Activated CD4-positive, alpha-beta T cell treated with anti-CD3 and anti-CD28 coated beads, Interleukin-2, Interleukin-4, amounts not matched to agents 100 ng/mL and 50 ng/mL, durations not matched to agents 16 hours and 8 hours (primary cell): Measurements from ENCODE around the gene KCND2.
"Not testable (repeated sequence)": the region's sequence is repeated elsewhere in the genome, so short reads cannot be mapped to it uniquely, and the experiment has no call there.

ENCODE experiments used
- DNase-seq: peaks from one replicate; pipeline ENCODE4 v3.0.0-alpha.2; 2020; ENCODE audit warnings: low spot score

The KCND2 gene

DNA sequence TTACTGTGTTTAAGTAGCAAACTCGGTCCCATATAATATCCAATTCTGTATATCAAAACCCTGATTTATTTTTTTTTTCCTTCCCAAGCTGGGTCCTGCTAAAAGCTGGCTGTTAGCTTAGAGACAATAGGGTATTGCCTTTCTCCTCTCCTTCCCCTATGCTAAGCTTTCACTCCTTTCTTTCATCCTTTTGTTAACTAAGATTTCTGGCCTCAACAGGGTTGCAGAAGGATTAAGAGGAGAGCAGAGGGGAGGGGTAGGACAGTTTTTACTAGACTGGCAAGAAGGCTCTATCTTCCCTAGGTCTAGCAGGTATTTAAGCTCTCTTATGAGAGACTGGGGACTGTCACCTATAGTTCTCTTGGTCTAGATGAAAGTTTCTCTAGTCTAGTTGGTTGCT lies 229.2 kb downstream of the KCND2 start:
- no peak for DNase-seq

DNA sequence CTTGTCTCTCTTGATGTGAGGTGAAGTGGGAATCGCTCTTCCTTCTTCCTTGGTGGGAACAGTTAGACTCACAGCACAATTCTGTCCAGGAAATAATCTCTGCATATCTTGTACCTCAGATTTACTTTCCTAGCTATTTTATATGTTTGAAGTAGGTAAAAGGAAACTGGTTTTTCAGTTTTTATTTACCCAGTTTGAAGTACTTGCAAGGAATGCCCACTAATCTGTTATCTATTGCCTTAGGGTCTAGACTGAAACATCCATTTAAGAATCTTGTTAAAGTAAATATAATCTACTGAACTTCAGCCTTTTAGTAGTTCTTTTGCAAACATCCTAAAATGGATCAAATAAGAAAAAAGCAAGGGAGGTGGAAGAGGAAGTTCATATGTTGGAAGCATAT lies 229.8 kb downstream of the KCND2 start:
- DNase-seq = no peak

DNA sequence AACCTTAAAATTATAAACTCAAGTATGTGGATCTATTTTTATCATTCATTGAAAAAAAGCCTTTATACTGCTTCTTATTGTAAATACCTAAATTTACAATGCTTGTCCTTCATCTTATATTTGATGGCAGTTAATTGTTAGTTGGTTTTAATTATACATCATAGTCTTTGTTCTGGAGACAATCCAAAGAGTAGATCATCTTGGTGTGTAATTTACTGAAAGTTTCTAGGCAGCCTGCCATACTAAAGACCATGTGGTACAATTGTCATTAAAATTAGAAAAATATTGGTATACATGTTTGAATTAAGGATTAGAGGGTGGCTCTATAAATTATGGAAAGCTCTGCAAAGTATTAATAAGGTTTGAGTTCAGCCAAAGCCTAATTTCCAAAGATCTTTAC lies 231.4 kb downstream of the KCND2 start:
- DNase-seq = no peak

DNA sequence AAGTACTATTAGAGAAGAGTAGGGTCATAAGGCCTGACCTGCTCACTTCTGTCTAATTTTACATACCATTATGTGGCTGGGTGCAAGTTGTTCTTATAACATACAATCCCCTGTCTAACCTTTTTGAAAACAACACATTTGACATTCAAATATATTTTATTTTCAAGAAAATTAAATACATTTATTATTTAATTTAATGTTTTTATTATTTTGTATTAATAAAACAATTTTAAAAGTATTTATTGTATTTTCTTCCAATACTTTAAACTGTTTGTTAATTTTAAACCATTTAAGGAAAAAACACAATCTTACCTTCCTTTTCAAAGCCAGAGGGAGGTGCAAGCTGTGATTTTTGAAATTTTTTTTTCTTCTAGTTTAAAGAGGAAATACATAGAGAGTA lies 232.8 kb downstream of the KCND2 start:
- no peak for DNase-seq

DNA sequence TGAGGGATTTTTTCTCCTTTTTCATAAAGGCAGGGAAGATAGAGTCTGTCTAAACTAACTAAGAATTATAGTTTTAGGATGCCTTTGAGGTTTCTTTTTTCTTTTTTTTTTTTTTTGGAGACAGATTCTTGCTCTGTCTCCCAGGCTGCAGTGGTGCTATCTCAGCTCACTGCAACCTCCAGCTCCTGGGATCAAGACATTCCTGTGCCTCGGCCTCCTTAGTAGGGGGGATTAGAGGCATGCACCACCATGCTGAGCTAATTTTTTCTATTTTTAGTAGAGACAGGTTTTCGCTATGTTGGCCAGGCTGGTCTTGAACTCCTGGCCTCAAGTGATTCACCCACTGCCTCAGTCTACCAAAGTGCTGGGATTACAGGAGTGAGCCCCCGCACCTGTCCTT lies 239.7 kb downstream of the KCND2 start:
- DNase-seq = no peak

DNA sequence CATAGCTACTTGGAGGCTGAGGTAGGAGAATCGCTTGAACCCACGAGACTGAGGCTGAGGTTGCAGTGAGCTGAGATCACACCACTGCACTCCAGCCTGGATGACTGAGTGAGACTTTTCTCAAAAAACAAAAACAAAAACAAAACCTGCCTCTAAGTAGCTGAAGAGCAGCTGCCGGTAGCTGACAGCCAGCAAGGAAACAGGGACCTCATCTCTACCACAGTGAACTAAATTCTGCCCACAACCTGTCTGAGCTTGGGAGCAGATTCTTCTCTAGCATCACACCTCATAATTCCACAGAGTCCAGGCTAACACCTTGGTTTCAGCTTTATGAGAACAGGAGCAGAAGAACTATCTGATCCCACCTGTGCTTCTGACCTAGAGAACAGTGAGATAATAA lies 246.2 kb downstream of the KCND2 start:
- DNase-seq = no peak

DNA sequence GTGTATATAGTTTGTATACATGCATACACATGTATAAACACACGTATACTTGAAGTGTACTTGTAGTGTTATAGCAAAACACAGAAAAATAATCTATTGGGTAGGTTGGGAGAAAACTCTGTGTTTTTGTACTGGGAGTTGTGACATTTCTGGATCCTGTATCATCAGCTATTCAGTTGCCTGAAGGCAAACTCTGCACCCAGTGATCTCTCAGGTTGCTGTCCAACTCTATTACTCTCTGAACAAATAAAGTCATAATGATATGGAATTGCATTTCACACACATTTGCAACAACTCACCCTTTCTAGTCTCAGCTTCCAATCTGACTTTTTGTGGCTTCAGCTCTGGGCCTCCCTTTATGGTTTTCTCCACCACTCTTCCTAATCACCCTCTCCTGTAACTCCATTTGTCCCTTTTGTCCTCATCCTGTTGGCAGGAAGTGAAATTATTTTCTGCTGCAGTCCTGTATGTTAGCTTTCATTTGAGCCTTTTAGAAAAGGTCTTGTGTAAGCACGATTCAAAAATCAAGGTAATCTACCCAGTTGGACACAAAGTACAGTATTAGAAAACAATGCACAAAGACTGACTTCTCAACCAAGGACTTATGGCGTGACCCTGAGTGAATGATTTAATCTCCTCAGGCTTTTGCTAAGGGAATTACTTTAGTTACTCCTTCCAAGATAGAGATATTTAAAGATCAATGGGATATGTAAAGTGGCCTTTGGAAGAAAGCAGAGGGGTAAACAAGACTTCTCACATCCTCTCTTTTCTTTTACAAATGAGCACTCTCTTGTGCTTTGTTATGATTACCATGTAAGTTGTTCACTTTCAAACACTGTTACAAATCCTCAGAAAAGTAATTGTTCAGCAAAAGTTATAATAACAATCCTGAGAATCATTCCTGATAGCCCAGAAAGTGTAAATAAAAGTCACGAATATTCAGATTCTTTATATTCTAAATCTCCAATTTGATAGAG lies 249.1 kb downstream of the KCND2 start:
- DNase-seq = no peak

DNA sequence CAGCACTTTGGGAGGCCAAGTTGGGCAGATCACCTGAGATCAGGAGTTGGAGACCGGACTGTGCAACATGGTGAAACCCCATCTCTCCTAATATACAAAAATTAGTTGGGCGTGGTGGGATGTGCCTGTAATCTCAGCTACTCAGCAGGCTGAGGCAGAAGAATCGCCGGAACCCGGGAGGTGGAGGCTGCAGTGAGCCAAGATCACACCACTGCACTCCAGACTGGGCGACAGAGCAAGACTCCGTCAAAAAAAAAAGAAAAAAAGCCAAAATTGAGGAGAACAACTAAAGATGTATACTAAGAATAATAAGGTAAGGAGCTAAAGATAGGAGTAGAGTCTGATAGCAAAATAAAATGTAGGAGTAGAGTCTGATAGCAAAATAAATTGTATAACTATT lies 251.0 kb downstream of the KCND2 start:
- DNase-seq = no peak

DNA sequence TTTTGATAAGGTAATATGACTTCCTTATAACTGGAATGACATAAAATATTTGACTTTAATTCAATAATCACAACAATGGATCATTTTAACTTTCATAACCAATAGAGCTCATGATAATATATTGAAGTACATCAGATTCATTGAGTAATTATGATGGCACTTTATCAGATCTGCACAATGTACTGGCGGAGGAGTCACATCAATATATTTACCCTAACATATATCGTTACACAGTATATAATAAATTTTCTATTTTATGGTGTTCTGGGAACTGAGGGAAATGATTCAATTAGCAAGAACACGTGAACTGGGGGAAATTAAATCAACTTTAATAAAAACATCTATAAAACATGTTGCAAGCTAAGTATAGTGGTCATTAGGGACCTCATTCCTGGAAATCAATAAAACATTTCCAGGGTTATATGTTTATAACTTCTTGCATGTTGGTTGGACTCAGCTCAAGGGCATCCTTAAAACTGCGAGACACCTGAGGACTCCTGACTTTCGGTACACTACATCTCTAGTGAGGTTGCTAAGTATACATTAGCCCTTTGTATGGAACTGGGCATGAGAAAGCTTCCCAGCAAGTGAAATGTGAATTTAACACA lies 254.0 kb downstream of the KCND2 start:
- DNase-seq = no peak

DNA sequence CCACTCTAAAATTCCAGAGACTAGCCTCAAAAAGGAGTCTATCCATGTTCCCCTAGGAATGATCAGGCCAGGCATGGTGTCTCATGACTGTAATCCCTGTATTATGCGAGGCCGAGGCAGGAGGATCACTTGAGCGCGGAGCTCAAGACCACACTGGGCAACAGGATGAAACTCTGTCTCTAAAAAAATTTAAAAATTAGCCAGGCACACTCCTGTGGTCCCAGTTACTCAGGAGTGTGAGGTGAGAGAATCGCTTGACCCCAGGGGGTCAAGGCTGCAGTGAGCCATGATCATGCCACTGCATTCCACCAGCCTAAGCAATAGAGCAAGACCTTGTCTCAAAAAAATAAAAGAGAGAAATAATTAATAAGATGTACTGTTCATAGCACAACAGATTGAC lies 256.8 kb downstream of the KCND2 start:
- no peak for DNase-seq

DNA sequence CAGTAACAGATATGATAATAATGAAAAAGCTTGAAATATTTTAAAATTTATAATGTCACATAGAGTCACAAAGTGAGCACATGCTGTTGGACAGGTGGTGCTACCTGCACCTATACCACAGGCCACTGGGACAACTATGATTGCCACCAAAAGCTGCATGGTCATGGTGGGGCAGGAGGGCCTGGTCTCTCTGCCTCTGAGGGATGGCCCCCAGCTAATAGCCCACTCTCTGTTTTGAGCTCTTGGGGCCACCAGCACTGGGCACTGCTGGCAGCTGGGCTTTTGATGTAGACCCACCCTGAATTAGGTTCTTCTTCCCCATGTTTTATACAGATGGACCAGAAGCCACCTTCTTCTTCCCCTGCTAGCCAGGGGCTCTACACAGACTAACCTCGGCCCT lies 265.4 kb downstream of the KCND2 start:
- no peak for DNase-seq

DNA sequence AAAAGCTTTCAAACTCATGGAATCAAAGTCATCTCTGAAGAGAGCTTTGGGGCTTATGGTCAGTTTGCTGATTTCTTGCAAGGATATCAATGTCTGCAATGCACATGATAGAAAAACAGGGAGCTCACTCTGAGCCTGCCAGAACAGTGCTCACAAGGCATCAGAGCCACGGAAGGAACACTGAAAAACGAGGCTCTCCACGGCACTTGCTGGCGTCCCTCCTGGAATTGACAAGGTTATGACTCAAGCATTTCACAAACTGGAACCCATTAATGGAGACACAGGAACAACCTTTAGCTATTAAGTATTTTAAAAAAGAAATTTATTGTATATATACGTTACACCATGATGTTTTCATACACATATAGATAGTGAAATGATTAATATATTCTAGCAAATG lies 266.3 kb downstream of the KCND2 start:
- no peak for DNase-seq

DNA sequence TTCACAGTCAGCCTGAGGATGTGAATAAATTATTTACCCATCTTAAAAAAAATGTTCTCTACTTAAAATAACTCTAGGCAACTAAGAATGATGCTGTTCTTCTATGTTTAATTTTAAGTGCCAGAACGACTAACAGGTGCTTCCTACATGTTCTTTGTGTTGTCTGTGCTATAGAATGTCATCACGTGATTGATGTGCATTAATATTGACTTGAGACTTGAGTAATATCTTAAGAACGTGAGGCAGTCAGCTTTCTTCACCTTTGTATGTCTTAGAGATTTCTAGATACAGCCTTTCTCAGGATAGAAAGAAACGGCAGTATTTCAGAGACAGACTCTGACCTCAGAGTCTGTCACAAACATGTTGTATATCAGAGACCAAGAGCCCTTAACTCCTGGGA lies 274.6 kb downstream of the KCND2 start:
- no peak for DNase-seq

DNA sequence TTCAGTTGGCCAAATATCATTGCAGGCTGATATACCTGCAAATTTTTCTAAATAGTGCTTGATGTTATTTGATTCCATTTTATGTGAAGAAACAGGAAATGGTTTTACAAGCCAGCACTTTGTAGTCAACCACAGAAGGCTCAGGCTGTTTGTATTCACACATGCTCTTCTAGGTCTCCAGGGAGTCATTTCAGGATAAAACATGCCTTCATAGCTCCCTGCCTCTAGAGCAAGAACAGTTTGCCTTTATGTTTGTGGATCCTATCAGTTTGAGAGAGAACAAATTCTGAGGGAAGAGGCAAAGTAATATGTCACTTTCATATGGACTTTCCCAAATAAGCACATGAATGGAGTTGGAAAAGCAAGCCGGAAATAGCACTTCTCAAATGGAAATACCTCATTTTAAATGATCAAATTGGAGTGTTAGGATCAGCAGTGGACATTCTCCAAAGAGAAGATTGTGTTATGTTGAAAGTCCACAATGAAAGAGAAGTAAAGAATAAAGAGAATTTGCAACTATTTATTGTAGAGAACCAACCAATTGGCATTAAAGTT lies 277.6 kb downstream of the KCND2 start:
- DNase-seq = no peak

DNA sequence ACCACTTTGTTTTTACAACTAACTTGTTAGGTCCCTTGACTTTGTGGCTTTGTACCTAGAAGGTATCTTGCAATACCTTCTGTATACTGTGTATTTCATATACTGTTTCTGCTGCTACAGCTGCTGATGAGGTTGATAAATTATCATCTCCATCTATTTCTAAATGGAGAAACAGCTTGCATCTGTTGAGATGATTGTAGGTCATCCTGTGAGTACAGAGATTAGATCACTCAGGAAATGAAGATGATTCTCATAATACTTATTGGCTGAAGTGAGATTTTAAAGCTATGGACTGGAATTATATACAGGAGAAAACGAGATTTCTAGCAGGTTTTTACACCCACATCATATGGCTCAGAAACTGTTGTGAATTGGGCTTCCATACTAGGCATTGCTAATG lies 280.5 kb downstream of the KCND2 start:
- DNase-seq = no peak

DNA sequence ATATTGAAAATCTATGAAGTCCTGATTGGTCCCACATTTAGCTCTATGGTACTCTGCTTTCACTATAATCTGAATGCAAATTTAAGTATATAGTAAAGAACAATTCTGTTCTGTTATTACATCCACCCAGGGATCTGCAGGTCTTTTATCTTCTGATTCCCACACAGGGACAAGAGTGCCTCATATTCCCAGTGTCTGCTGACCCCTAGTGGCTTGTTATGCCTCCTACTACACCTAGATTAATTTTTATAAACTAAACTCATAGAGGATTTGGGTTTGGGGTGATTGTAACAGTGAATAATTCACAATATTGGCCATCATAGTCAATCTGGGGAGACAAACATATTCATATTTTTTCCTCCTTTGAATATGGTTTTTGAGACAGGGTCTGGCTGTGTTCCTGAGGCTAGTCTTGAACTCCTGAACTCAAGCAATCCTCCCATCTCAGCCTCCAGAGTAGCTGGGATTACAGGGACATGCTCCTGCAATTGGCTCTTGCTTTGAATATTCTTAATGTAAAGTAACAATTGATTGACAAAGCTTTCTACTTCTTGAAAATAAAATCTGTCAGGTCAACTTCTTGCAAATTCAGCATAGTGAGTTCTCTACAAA lies 282.1 kb downstream of the KCND2 start:
- peak; percentile 22 for DNase-seq

DNA sequence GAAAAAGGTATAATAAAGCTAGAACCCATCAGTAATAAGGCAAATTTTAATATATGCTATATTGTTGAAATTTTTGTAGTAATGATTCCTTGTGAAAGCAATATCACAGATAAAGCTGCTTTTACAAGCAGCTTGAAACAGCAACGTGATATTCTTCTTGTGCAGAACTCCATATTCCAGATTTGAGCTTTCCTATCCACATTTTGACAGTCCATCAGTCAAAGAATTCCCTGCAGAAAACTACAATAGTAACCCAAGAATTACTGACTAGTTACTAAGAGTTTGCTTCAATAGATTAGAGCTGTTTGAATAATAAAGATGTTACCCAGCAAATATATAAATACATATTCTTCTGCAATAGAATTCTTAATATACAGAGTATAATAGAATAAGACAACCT lies 291.2 kb downstream of the KCND2 start:
- DNase-seq = no peak

DNA sequence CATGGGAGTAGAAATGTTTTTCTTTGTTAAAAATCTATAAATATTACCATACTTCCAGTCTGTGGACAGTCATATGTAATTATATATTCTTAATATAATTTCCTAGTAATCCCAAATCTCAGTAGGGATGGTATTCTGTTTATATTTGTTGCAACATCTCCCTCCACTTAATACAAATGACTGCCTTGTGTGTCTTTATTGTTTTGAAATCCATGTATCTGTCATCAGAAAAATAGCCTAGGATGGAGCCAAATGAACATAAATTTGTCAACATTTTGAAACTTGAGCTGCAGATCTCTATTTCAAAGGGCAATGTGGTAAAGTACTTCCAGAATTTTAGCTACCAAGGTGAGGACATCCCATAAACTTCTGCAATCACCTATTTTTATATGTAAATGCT lies 294.2 kb downstream of the KCND2 start:
- no peak for DNase-seq

DNA sequence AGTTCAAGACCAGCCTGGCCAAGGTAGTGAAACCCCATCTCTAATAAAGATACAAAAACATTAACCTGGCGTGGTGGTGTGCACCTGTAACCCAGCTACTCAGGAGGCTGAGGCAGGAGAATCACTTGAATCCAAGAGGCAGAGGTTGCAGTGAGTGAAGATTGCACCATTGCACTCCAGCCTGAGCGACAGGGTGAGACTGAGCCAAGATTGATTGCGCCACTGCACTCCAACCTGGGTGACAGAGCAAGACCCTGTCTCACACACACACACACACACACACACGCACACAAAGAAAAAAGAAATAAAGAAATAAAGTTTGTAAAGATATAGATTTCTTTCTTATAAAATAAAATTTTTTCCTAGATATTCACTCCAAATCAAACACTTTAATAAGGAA lies 305.7 kb downstream of the KCND2 start:
- not testable (repeated sequence) for DNase-seq

DNA sequence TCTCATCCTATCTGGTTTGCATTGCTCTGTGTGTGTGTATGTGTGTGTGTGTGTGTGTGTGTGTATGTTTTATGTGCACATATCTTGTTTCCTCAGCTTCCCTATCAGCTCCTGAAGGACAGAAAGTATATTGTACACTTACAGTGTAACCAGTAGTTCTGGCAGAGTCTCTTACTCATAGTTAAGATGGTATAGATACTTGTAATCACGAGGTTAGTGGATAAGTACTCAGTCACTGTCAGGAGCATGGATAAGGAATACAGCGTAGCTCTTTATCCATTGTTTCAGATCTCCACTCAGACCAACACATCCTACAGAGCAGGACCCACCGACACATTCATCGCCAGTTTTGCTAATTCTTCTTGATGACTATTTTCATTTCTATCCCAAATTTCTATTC lies 309.9 kb downstream of the KCND2 start:
- DNase-seq = no peak

DNA sequence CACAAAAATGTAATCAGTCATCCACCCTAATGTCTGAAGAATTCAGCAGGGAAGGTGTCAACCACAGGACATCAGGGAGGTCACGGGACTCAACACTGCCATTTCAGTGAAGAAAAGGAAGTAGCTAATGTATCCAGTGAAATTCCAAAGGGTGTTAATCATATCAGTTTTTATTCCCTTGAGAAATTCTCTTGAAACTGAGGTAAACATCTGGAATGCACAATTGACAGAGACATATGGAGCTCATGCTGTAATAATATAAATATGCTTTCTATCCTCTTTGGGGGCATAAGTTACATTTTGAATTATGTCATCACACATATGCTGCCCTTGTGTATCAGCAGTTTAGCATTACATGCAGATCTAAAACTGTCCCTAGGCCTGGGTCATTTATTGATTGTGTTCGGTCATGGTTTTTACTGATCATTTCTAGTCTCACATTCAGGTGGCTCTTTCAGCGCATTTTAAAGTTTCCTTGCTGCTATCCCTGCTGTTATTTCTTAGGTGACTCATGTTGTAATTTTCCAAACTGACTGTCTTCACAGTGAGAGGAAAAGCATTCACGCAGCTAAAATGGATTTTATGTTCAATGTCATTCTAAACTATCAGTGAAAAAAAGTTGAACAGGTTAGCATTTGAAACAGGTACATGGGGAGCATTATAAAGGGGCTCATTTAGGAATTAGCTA lies 311.1 kb downstream of the KCND2 start:
- DNase-seq = no peak

DNA sequence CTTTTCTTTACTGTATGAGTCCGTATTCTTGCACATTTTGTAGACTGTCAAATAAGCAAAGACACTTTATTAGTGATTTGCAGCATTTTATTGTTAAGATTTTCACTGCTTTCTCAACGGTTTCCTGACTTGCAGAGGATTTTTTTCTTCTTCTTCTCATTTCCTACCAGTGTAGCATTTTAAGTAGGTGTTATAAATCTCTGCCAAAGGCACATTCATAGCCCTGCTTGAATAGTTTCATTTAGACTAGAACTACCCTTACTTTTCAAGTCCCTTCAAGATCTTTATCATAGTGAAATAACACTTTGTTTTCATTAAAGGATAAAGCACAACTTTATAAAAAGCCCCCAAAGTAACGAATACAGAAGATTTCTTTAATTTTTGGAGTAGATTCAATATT lies 313.6 kb downstream of the KCND2 start:
- DNase-seq = no peak
